ENCODE results near the gene GPR160.

- TF ChIP-seq CTCF (IDR thresholded peaks at IDR 0.05; ENCODE audit: insufficient read depth, low read depth, low read length): no peak
- no peak for TF ChIP-seq EZH2 (IDR thresholded peaks at IDR 0.05; ENCODE audit: insufficient read depth, low read length)
Observed at GRCh38 chr3:170080605-170081004, 42.8 kb downstream of the GPR160 start.

Data from astrocyte (in vitro differentiated cells and primary cell).